ENCODE data around the gene TOLLIP.

The TOLLIP gene

GRCh38 chr11:1317432-1317831 lies 8.0 kb upstream of the TOLLIP start:
- H3K9me3 Mint-ChIP-seq = no peaks in the 10 kb centered on the region
- DNase-seq = no peak
- H3K27ac Mint-ChIP-seq = no peak overlapping the region
- ATAC-seq (replicated peaks) = no peak
- H3K36me3 Mint-ChIP-seq (ENCODE audit: insufficient read depth) = no peaks in the 10 kb centered on the region
- H3K27me3 Mint-ChIP-seq = peaks cover 29 to 37% of the 10 kb centered on the region in 2 donors
- no peak overlapping the region for H3K4me3 Mint-ChIP-seq
- H3K4me1 Mint-ChIP-seq (ENCODE audit: low read depth in 2 of 2) = no peaks in the 10 kb centered on the region

GRCh38 chr11:1310772-1311468 lies 1.5 kb upstream of the TOLLIP start:
- peaks cover 33 to 34% of the 10 kb centered on the region in 2 donors for H3K4me1 Mint-ChIP-seq (ENCODE audit: low read depth in 2 of 2)
- DNase-seq (peak; percentile 33 to 50 (median 42)), ATAC-seq (replicated peaks) (peak; percentile 13)
- peaks cover 24% of the 10 kb centered on the region for H3K36me3 Mint-ChIP-seq (ENCODE audit: insufficient read depth)
- H3K4me3 Mint-ChIP-seq = peak overlapping the region; percentile 80 to 92
- peaks cover 0 to 7% of the 10 kb centered on the region in 2 donors for H3K27me3 Mint-ChIP-seq
- peak overlapping the region; percentile 90 to 93 for H3K27ac Mint-ChIP-seq
- H3K9me3 Mint-ChIP-seq = peaks cover 0 to 3% of the 10 kb centered on the region in 2 donors

GRCh38 chr11:1310318-1310687 lies 871 bp upstream of the TOLLIP start:
- Mint-ChIP-seq H3K9me3 (peaks cover 0 to 3% of the 10 kb centered on the region in 2 donors), H3K36me3 (ENCODE audit: insufficient read depth) (peaks cover 24% of the 10 kb centered on the region), H3K4me1 (ENCODE audit: low read depth in 2 of 2) (peaks cover 34% of the 10 kb centered on the region in 2 donors), H3K27me3 (peaks cover 0 to 3% of the 10 kb centered on the region in 2 donors), H3K27ac (peak overlapping the region; percentile 90 to 93), H3K4me3 (peak overlapping the region; percentile 80 to 92)
- DNase-seq (peak in 1 of 3 experiments; percentile 18), ATAC-seq (replicated peaks) (no peak)

- Mint-ChIP-seq H3K4me3 (peak overlapping the region; percentile 80 to 92), H3K36me3 (ENCODE audit: insufficient read depth) (peaks cover 24% of the 10 kb centered on the region), H3K27ac (peak overlapping the region; percentile 87 to 93), H3K9me3 (peaks cover 0 to 3% of the 10 kb centered on the region in 2 donors), H3K27me3 (no peaks in the 10 kb centered on the region), H3K4me1 (ENCODE audit: low read depth in 2 of 2) (peaks cover 39 to 40% of the 10 kb centered on the region in 2 donors)
- DNase-seq (peak in 1 of 3 experiments; percentile 24), ATAC-seq (replicated peaks) (no peak)
Measured at GRCh38 chr11:1308743-1309497, 512 bp downstream of the TOLLIP start.

- DNase-seq (no peak), ATAC-seq (replicated peaks) (no peak)
- Mint-ChIP-seq H3K4me1 (ENCODE audit: low read depth in 2 of 2) (peaks cover 43 to 46% of the 10 kb centered on the region in 2 donors), H3K36me3 (ENCODE audit: insufficient read depth) (peaks cover 24% of the 10 kb centered on the region), H3K9me3 (peaks cover 0 to 3% of the 10 kb centered on the region in 2 donors), H3K4me3 (peak overlapping the region; percentile 70 to 78), H3K27me3 (no peaks in the 10 kb centered on the region), H3K27ac (peak overlapping the region; percentile 72 to 87)
Measured at GRCh38 chr11:1307998-1308742, 1.3 kb downstream of the TOLLIP start.

- no peaks in the 10 kb centered on the region for H3K27me3 Mint-ChIP-seq
- H3K27ac Mint-ChIP-seq = peak overlapping the region; percentile 72 to 87
- H3K4me3 Mint-ChIP-seq = peak overlapping the region; percentile 41 to 78
- ATAC-seq (replicated peaks) (no peak), DNase-seq (no peak)
- H3K9me3 Mint-ChIP-seq = peaks cover 0 to 3% of the 10 kb centered on the region in 2 donors
- peaks cover 24% of the 10 kb centered on the region for H3K36me3 Mint-ChIP-seq (ENCODE audit: insufficient read depth)
- H3K4me1 Mint-ChIP-seq (ENCODE audit: low read depth in 2 of 2) = peaks cover 47 to 54% of the 10 kb centered on the region in 2 donors
Measured at GRCh38 chr11:1307163-1307870, 2.1 kb downstream of the TOLLIP start.

GRCh38 chr11:1306186-1307162 lies 3.0 kb downstream of the TOLLIP start:
- no peak for ATAC-seq (replicated peaks)

GRCh38 chr11:1305501-1306056 lies 3.9 kb downstream of the TOLLIP start:
- no peak for ATAC-seq (replicated peaks)
- peaks cover 19% of the 10 kb centered on the region for H3K36me3 Mint-ChIP-seq (ENCODE audit: insufficient read depth)
- H3K9me3 Mint-ChIP-seq = peaks cover 0 to 2% of the 10 kb centered on the region in 2 donors
- peaks cover 37 to 47% of the 10 kb centered on the region in 2 donors for H3K4me1 Mint-ChIP-seq (ENCODE audit: low read depth in 2 of 2)
- DNase-seq = no peak
- H3K27me3 Mint-ChIP-seq = no peaks in the 10 kb centered on the region
- H3K4me3 Mint-ChIP-seq = no peak overlapping the region
- peak overlapping the region; percentile 59 to 65 for H3K27ac Mint-ChIP-seq

More at GRCh38 chr11:1306186-1307162, 3.0 kb downstream of the TOLLIP start:
- Mint-ChIP-seq H3K27me3 (no peaks in the 10 kb centered on the region), H3K9me3 (peaks cover 0 to 3% of the 10 kb centered on the region in 2 donors), H3K4me1 (ENCODE audit: low read depth in 2 of 2) (peaks cover 46 to 54% of the 10 kb centered on the region in 2 donors), H3K27ac (peak overlapping the region; percentile 72 to 87), H3K4me3 (peak overlapping the region; percentile 41 to 78), H3K36me3 (ENCODE audit: insufficient read depth) (peaks cover 24% of the 10 kb centered on the region)
- no peak for DNase-seq

- DNase-seq (no peak), ATAC-seq (replicated peaks) (no peak)
- H3K27ac Mint-ChIP-seq = peak overlapping the region; percentile 59 to 65
- H3K9me3 Mint-ChIP-seq = no peaks in the 10 kb centered on the region
- peaks cover 17% of the 10 kb centered on the region for H3K36me3 Mint-ChIP-seq (ENCODE audit: insufficient read depth)
- H3K4me3 Mint-ChIP-seq = no peak overlapping the region
- H3K27me3 Mint-ChIP-seq = no peaks in the 10 kb centered on the region
- peaks cover 35 to 49% of the 10 kb centered on the region in 2 donors for H3K4me1 Mint-ChIP-seq (ENCODE audit: low read depth in 2 of 2)
Measured at GRCh38 chr11:1305063-1305495, 4.4 kb downstream of the TOLLIP start.

GRCh38 chr11:1304380-1304779 lies 5.1 kb downstream of the TOLLIP start:
- H3K27ac Mint-ChIP-seq = peak overlapping the region in 1 of 2 donors; percentile 27
- H3K36me3 Mint-ChIP-seq (ENCODE audit: insufficient read depth) = peaks cover 14% of the 10 kb centered on the region
- DNase-seq (no peak), ATAC-seq (replicated peaks) (no peak)
- H3K4me1 Mint-ChIP-seq (ENCODE audit: low read depth in 2 of 2) = peaks cover 35 to 52% of the 10 kb centered on the region in 2 donors
- H3K27me3 Mint-ChIP-seq = no peaks in the 10 kb centered on the region
- no peak overlapping the region for H3K4me3 Mint-ChIP-seq
- no peaks in the 10 kb centered on the region for H3K9me3 Mint-ChIP-seq

- ATAC-seq (replicated peaks) (no peak), DNase-seq (no peak)
- Mint-ChIP-seq H3K27ac (peak overlapping the region in 1 of 2 donors; percentile 27), H3K9me3 (no peaks in the 10 kb centered on the region), H3K4me3 (no peak overlapping the region), H3K4me1 (ENCODE audit: low read depth in 2 of 2) (peaks cover 35 to 56% of the 10 kb centered on the region in 2 donors), H3K27me3 (no peaks in the 10 kb centered on the region), H3K36me3 (ENCODE audit: insufficient read depth) (peaks cover 14% of the 10 kb centered on the region)
Measured at GRCh38 chr11:1303973-1304372, 5.5 kb downstream of the TOLLIP start.
